Natural killer cell (primary cell): Measurements from ENCODE around the gene ATP2B2. TPM values are rescaled to one million over a fixed set of nuclear protein-coding genes. Genes with fewer than 3 reads are reported as not detected.

ENCODE experiments used
- ATAC-seq, 3 donors: fragments of 150-1000 bp in 2 of 3; fragments of 200-7000 bp in 1 of 3; cut with Tn5 transposase; 1 replicate in 1 of 3; 2 replicates in 2 of 3; pipeline ENCODE4 v1.10.0; 2021; ENCODE audit warnings: mild to moderate bottlenecking in 2 of 3, moderate library complexity in 2 of 3
- DNase-seq, 2 donors: peaks; one replicate each; pipeline versions ENCODE4 v3.0.0 to v3.0.0-alpha.2; 2013 to 2021; ENCODE audit warnings: mixed read lengths in 1 of 2
- H3K27ac ChIP-seq: one replicate; pipeline ENCODE4 v1.5.1; 2013; ENCODE audit warnings: mild to moderate bottlenecking, low read length
- H3K27me3 ChIP-seq: one replicate; pipeline ENCODE4 v1.6.1; 2013; ENCODE audit warnings: low read length; ENCODE audit not compliant: control insufficient read depth, insufficient read depth
- H3K36me3 ChIP-seq: one replicate; pipeline ENCODE4 v1.6.1; 2013; ENCODE audit warnings: low read length; ENCODE audit not compliant: control insufficient read depth, insufficient read depth
- H3K4me1 ChIP-seq: one replicate; pipeline ENCODE4 v1.6.1; 2013; ENCODE audit warnings: low read length; ENCODE audit not compliant: control insufficient read depth, insufficient read depth
- H3K4me3 ChIP-seq: one replicate; pipeline ENCODE4 v1.5.1; 2013; ENCODE audit warnings: low read length
- H3K9me3 ChIP-seq: one replicate; pipeline ENCODE4 v1.6.1; 2013; ENCODE audit warnings: low read length; ENCODE audit not compliant: control insufficient read depth, insufficient read depth
- H3K27ac Mint-ChIP-seq, 2 donors: one replicate each; pipeline ENCODE4 v1.8.0; 2022; ENCODE audit warnings: mild to moderate bottlenecking in 2 of 2, mixed read lengths in 2 of 2, moderate library complexity in 1 of 2
- H3K27me3 Mint-ChIP-seq, 2 donors: one replicate each; pipeline ENCODE4 v1.8.0; 2022; ENCODE audit warnings: low read depth in 2 of 2, mixed read lengths in 2 of 2
- H3K36me3 Mint-ChIP-seq: one replicate; pipeline ENCODE4 v1.8.0; 2022; ENCODE audit warnings: mixed read lengths
- H3K4me1 Mint-ChIP-seq, 2 donors: one replicate each; pipeline ENCODE4 v1.8.0; 2022; ENCODE audit warnings: mixed read lengths in 2 of 2
- H3K4me3 Mint-ChIP-seq: one replicate; pipeline ENCODE4 v1.8.0; 2022; ENCODE audit warnings: mild to moderate bottlenecking, moderate library complexity, mixed read lengths
- H3K9me3 Mint-ChIP-seq, 2 donors: one replicate each; pipeline ENCODE4 v1.8.0; 2022; ENCODE audit warnings: mixed read lengths in 2 of 2
- WGBS: methylation state at CpG from one replicate; pipeline ENCODE4 v1.1.7; 2013; ENCODE audit warnings: missing lambda C conversion rate; ENCODE audit not compliant: insufficient coverage; 5-methylcytosine and 5-hydroxymethylcytosine counted together
- intact Hi-C: fragments of 100-400 bp; cut with micrococcal nuclease; formaldehyde crosslinking; loops from one replicate; pipeline ENCODE4 v1.14.2; 2022
- total RNA-seq, 4 donors: library from RNA; stranded (reverse); fragments of 120-200 nt in 1 of 4; gene quantifications; one replicate each; pipeline versions ENCODE4 v1.2.3 to v1.2.4, GENCODE V29; 2013 to 2022
- TF ChIP-seq, protein P1 (sequence below): fragments of 200-600 bp; IDR thresholded peaks from one replicate; pipeline ENCODE4 v1.8.0; 2022; ENCODE audit warnings: antibody characterized with exemption

The ATP2B2 gene
- total RNA-seq, 3 donors from 2014 or later (not counting 1 experiment from before 2014, with no cell fraction given): not detected

DNA sequence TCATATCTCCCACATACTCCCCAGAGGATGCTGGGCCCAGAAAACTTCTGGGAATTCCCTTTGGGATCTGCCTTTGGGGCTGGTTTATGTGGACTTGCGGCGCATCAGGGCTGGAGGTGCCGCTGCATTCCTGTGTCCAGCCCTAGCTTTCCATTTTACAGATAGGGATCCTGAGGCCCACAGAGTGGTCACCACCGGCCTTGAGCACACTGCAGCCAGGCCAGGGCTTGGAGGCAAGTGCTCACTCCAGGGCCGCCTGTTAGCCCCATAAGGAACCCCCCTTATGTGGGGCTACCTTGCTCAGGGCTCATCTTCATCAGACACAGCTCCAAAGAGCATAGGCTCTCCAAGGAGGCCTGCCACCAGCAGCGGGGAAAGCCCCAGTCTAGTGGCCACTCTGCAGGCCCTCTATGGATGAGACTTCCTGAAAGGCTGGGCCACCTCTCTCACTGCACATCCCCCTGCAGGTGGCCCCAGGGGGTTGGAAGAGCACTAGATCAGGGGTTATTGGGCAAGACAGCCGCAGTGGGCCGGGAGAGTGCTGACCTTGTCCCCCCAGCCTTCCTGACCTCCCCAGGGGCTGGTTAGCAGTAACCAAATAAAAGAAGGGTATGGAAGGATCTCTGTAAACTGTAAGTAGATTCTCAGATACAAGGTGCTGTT, 9.2 kb upstream of the ATP2B2 start:
- Mint-ChIP-seq H3K4me1 (no peaks in the 10 kb centered on the region), H3K27ac (no peak overlapping the region), H3K36me3 (no peaks in the 10 kb centered on the region), H3K27me3 (peaks cover 0 to 8% of the 10 kb centered on the region in 2 donors), H3K9me3 (no peaks in the 10 kb centered on the region), H3K4me3 (no peak overlapping the region)
- Histone ChIP-seq H3K9me3 (no peaks in the 10 kb centered on the region), H3K4me1 (no peaks in the 10 kb centered on the region), H3K27ac (no peak overlapping the region), H3K36me3 (no peaks in the 10 kb centered on the region), H3K27me3 (no peaks in the 10 kb centered on the region), H3K4me3 (no peak overlapping the region)
- DNase-seq (no peak), ATAC-seq (no peak)
- TF ChIP-seq, protein P1, sequence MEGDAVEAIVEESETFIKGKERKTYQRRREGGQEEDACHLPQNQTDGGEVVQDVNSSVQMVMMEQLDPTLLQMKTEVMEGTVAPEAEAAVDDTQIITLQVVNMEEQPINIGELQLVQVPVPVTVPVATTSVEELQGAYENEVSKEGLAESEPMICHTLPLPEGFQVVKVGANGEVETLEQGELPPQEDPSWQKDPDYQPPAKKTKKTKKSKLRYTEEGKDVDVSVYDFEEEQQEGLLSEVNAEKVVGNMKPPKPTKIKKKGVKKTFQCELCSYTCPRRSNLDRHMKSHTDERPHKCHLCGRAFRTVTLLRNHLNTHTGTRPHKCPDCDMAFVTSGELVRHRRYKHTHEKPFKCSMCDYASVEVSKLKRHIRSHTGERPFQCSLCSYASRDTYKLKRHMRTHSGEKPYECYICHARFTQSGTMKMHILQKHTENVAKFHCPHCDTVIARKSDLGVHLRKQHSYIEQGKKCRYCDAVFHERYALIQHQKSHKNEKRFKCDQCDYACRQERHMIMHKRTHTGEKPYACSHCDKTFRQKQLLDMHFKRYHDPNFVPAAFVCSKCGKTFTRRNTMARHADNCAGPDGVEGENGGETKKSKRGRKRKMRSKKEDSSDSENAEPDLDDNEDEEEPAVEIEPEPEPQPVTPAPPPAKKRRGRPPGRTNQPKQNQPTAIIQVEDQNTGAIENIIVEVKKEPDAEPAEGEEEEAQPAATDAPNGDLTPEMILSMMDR: no peak
- WGBS: 94% methylated on average over 8 of the region's 8 CpGs
- intact Hi-C loops: no loop called here

DNA sequence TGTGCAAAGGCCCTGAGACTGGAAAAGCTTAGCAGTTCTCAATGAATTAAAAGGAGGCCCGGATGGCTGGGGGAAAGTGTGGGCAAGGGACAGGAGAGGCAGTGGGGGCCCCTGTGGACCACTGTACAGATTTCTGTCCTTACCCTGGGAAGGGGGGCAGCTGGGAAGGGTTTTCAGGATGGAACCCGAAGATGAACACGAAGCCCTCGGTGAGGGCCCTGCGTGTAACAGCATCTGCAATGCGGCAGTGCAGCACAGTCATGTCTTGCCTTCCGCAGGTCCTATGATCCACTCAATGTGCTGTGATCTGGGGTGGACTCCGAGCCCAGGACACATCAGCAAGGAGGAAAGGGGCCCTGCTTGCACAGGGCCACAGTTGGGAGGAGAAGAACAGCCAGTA, 7.9 kb upstream of the ATP2B2 start:
- Mint-ChIP-seq H3K36me3 (no peaks in the 10 kb centered on the region), H3K27me3 (peaks cover 4 to 6% of the 10 kb centered on the region in 2 donors), H3K9me3 (no peaks in the 10 kb centered on the region), H3K4me3 (no peak overlapping the region), H3K27ac (no peak overlapping the region), H3K4me1 (no peaks in the 10 kb centered on the region)
- Histone ChIP-seq H3K9me3 (no peaks in the 10 kb centered on the region), H3K27ac (no peak overlapping the region), H3K27me3 (no peaks in the 10 kb centered on the region), H3K4me1 (no peaks in the 10 kb centered on the region), H3K4me3 (no peak overlapping the region), H3K36me3 (no peaks in the 10 kb centered on the region)
- intact Hi-C loops: no loop called here
- WGBS: 91% methylated on average over 8 of the region's 8 CpGs
- DNase-seq: no peak
- no peak for ATAC-seq
- TF ChIP-seq, protein P1: no peak

DNA sequence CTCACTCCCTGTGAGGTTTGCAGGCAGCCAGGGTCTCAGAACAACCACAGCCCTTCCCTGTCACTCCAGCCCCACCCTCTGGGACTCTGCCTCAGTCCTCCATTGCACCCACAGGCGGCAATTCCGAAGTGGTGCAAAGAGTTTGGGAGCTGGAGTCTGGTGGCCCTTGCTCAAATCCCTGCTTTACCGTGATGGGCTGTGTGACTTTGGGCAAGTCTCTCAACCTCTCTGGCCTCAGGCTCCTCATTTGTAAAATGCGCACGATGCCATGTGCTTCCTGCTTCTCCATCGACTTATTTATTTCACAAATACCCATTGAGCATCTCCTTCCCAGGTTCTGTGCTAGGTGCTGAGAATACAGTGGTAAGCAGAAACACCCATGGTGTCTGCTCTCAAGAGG, 7.3 kb upstream of the ATP2B2 start:
- no peaks in the 10 kb centered on the region for H3K27me3 ChIP-seq
- Mint-ChIP-seq H3K36me3 (no peaks in the 10 kb centered on the region), H3K4me3 (no peak overlapping the region), H3K9me3 (no peaks in the 10 kb centered on the region), H3K27me3 (peaks cover 6 to 9% of the 10 kb centered on the region in 2 donors), H3K4me1 (no peaks in the 10 kb centered on the region), H3K27ac (no peak overlapping the region)
- no peaks in the 10 kb centered on the region for H3K36me3 ChIP-seq
- intact Hi-C loops: no loop called here
- no peak overlapping the region for H3K27ac ChIP-seq
- WGBS: 93% methylated on average over 6 of the region's 6 CpGs
- no peaks in the 10 kb centered on the region for H3K9me3 ChIP-seq
- no peaks in the 10 kb centered on the region for H3K4me1 ChIP-seq
- DNase-seq (no peak), ATAC-seq (no peak)
- TF ChIP-seq, protein P1: no peak
- no peak overlapping the region for H3K4me3 ChIP-seq
